GM18867 (cell line): ENCODE data around the gene CA10.

Experiments
- ATAC-seq: cut with Tn5 transposase; IDR thresholded peaks from one replicate; pipeline ENCODE4 v1.9.1; 2021; ENCODE audit warnings: mild to moderate bottlenecking, moderate library complexity; ENCODE audit not compliant: unreplicated experiment

CA10 gene

DNA sequence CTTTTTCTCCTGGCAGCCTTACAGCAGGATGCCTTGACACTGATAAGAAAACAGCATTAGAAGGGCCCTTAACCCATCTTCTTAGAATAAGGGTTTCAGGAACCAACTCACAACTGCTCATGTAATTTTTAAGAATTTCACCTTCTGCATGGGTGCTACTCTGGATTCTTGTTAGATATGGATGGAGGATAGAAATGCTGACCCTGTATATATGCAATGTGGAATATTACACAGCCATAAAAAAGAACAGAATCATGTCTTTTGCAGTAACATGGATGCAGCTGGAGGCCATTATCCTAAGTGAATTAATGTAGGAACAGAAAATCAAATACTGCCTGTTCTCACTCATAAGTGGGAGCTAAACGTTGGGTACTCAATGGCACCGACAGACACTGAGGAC lies 423.5 kb downstream of the CA10 start:
- ATAC-seq, result no peak

DNA sequence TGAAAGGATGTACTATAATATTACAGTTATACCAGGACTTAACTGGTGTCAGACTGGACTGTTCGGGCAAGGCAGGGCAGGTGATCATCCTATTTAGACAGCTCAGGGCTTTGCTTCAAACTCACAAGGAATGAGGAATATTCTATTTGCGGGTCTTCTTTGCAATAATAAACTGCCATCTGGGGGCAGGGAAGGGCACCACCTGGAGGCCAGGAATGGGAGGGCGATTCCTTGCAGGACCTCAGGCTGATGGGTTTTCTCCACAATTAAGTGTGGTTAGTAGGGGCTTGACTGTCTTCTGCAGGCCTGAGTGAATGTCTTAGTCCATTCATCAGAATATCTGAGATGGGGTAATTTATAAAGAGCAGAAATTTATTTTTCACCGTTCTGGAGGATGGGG lies 424.1 kb downstream of the CA10 start:
- no peak for ATAC-seq

DNA sequence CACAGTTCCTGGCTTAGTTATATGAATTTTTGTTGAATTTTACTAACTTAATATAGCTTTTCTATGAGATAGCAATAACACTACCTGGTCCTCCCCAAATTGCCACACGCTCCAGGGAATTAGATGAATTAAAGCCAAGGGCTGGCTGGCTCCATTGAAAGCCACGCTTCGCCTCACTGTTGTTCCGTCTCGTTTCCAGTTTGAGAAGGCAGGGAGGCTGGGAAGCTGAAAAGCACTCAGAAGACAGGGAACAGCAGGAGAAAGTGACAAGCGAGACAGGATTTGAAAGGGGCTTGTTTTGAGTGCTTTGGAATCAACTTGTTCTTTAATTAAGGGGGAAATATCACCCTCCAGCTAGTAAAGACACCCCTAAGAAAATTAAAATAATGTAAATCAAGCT lies 425.3 kb downstream of the CA10 start:
- ATAC-seq, result no peak

DNA sequence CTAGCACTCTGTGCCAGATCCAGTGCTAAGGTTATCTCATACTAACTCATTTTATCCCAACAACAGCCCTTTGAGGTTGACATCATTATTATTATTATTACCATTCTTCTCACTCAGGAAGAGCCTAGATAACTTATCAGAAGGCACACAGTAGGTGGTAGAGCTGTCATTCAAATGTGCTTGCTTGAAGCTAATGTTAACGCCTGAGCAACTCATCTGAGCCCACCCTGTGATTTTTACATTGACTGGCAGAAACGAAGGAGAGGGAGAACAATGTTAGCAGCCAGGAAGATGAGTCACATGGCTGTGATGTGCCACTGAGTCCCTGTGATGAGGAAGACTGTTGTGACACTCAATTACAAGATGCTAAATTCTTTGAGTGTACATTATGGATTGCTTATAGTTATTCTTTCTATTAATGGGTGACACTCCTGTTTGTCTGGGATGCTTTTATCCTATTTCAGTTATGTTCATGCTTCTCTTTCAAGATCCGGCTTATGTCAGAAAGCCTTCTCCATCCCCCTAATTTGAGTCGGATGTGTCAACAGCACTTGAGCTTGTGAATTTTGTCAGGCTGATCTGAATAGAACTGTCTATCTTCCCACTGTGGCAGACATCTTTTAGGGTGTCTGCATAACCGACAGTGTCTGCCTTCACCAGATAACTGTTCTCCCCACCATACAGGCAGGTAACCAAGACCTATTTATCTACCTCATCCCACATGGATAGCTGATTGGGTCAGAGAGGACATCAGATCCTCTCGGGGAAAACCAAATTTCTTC lies 426.4 kb downstream of the CA10 start:
- no peak for ATAC-seq

DNA sequence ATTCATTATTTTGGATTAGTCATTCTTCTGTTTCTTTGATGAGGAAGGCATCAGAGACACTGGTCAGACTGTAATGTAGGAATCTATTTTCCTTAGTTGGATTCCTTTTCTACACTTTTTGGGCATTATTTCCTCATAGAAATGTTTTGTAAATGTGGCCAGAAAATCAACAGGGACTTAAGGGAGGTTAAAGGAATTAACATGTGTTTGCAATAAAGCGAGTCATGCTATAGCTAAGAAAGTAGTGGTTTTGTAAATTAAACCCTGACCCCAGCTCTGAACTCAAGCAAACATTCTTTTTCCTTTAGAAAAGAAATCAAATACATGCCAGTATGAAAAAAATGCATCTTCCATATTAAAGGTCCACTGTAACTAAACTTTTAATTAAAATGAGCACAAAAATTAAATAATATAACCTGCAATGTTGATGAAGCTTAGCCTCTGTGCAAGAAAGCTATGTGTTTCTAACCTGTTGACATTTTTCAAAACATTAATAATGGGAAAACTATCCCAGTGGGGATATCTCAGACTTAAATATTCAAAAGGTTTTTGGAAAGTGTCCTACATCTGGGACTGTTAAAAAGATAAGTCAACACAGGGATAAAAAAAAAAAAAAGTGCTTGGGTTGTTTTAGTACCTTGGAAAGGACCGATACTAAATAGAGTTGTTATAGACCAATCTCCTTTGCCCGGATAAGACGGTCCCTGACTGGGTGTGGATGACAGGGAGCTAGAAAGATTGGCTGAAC lies 428.0 kb downstream of the CA10 start:
- no peak for ATAC-seq

DNA sequence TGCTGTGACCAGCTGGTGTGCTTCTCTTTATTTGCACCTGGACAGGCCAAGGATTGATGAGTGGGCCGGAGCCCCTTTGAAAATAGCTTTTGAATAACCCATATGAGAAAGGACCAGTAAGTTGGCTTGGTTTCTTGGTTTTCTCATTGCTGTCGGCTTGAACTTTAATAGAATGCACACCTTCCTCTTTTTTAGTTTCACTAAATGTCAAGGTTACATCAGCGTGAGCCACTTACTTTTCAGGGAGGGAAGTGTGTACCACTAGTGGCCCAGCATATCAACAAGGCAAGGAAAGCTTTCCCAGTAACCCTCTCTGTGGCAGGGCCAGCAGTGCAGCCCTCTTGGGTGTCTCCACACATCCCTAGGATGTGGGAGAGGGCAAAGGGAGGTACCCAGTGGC lies 433.3 kb downstream of the CA10 start:
- peak; percentile 62 for ATAC-seq

DNA sequence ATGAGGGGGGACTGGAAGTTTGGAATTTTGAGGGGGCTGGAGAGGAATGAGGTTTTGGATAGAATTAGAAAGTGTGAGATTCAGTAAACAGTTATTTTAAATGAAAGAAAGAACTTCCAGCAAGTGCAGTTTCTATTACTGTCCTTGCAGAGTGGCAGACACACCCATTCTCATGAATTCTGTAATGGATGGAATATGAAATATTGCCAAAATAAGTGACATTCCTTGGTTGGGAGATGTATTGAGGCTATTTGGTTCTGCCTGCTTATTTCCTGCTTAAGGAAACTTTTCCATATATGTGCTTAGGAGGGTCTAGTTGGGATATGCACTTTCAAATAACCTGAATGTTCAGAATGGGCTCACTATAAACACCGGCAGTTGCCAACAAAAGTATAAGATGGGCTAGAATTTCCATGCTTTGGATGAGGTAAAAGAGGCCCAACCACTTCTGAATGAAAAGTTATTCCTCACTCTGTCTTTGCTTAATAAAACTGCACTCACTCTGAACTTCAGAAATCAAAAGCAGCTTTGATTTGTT lies 434.4 kb downstream of the CA10 start:
- no peak for ATAC-seq

DNA sequence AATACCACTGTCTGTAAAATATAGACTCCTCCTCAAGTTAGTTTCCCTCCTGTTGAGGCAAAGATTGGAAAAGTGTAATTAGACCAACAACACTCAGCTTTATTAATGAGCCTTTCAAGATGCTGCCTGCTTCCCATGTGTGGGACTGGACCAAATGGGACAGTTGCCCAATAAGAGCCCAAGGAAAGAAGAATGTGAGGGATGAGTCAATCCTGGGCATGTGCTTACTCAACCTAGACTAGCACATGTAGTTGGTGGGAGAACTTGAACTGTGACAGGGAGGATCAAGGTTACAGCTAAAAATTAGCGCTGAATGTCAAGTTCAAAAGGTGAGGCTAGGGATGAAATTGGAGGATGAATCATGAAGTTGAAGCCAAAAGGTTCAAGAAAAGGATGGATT lies 435.5 kb downstream of the CA10 start:
- ATAC-seq, result no peak

DNA sequence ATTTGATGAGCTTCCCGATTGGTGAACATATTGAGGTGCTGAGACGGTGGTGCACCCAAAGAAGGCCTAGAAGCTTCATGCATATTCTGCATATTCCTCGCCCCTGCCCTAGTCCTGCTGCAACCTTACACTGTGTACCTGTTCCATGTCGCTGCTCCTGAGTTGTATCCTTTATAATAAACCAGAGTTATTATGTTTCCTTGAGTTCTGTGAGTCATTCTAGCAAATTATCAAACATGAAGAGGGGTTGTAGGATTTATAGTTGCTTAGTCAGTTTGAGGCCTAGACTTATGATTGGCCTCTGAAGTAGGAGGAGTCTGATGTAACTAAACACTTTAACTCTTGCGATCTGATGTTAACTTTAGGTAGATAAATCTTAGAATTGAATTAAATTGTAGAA lies 436.8 kb downstream of the CA10 start:
- no peak for ATAC-seq

DNA sequence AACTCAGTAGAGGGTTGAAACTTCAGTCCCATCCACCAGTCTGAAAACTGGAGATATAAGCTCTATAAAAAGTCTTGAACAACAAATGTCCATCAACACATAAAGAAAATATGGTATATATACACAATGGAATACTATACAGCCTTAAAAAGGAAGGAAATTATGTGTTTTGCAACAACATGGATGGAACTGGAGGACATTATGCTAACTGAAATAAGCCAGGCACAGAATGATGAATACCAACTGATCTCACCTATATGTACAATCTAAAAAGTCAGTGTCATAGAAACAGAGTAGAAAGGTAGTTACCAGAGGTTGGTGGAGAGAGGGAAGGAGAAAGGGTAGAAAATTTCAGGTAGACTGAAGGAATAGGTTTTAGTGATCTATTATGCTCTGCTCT lies 438.1 kb downstream of the CA10 start:
- no peak for ATAC-seq

DNA sequence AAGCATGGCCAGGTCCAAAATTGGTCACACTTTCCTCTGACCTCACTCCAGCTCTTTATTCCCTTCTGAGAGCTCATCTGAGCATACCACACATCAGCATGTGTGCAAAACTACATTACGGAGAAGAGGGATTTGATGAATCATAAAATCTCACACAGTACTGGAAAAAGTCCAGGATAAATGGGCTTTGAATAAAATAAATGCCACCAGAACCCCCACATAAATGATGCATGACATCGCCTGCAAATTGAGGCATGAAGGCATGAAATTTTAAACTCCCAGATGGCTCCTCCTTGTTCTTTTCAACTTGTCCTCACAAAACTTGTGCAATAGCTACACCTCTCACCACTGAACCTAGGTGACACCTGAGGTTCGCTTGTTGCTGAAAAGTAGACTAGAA lies 439.5 kb downstream of the CA10 start:
- ATAC-seq, result no peak

DNA sequence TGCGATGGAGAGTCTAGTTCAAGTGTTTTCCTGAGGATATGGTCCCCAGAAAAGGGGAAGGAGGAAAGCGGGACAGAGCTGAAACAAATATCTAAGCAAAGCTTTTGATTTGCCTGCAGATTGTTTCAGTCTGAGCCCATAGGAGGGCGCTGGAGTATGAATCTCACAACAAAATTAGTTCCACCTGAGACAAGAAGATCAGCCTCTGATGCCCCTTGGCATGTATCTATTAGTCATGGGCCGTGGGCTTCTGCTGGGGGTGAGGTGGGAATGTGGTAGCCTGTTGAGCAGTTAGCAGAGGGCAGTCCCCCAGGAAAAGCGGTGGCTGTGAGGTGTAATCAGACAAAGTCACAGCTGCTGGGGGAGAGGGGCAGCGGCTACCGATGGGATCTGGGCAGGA lies 446.9 kb downstream of the CA10 start:
- ATAC-seq, result no peak

DNA sequence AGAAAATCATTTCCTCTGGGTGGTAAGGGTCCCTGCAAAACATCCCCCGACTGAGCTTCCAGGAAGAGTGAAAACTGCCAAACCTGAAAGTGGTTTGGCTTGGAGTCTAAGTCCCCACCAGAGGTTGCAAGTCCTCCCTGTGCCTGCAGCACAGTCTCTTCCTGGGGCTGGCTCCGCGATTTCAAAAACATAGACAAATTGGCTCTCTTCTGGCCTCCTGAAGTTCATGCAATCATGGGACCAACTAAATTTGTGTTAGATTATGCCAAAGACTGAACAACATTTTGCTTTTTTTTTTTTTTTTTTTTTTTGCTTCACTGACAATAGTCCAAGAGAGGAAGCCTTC lies 447.9 kb downstream of the CA10 start:
- ATAC-seq, result no peak

DNA sequence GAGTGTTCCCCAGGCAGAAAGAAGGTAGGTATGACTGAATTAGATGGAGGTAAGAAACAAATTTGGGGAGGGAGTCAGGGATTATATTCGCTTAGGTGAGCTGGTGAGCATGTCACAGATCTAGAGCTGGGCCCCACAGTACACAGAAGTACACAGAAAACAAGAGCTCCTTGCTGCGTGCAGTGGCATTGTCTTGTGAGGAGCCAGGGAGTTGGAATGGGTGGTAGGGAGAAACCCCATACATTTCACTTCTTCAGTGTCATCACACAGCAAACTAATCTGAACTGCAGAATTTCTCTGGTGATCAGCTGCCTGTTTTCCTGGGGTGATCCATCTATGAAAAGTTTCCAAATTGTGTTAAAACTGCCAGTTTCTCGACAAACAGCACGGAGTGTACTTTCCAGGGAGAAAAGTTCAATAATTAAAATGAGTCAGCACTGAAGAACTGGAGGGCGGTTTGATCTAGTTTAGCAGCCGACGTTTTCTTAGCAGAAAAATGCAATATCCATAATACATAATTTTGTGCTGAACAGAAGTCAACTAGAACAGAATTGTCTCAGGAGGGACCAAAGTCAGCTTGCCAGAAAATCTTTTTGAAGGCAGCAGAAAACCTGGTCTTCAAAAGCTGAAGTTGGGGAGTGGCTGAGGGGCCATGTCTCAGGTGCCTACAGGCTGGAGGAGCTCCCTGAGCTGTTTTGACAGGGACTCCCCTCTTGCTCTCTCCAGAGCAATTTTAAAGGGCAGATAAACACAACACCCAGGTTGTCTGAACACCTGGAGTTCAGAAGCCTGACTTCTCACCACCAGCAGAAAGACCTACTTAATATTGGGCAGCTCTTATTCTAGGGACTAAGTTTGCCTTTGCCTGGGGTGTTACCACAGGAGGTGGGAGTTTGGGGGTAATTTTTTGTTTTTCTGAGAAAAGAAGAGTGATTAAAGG lies 448.6 kb downstream of the CA10 start:
- ATAC-seq, result no peak

DNA sequence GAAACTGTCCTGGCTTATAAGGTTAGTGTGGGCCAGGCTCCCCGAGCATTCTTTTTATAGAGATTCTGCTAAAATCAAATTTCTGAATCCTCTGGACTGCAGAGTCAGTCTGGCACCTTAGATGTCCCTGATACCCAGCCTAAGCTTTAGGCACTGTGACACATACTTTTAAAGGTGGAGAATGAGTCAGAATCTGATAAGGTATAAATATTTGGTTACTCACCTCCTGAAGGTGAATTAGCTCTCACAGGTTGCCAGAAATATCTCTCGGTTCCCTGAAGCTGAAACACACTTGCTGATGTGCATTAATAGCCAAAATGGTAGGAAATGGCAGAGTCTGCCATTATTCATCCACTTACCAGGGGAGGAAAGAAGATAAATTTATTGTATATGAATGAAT lies 451.3 kb downstream of the CA10 start:
- ATAC-seq, result no peak

DNA sequence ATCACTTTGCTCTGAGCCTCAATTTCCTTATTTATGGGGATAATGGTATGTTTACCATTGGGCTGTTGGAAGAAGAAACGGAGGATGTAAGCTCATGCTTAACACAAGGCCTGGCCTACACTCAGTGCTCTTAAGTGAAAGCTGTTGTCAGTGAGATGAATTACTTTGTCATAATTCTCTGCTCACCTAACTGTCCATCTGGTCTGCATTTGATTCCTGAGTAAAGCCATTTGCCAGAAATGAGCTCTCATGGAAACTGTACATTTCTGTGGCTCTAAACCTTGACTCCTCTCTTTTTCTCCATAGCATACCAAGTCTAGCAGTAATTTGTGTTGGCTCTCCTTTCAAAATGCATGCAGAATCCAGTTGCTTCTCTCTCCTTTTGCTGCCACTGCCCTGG lies 452.4 kb downstream of the CA10 start:
- no peak for ATAC-seq

DNA sequence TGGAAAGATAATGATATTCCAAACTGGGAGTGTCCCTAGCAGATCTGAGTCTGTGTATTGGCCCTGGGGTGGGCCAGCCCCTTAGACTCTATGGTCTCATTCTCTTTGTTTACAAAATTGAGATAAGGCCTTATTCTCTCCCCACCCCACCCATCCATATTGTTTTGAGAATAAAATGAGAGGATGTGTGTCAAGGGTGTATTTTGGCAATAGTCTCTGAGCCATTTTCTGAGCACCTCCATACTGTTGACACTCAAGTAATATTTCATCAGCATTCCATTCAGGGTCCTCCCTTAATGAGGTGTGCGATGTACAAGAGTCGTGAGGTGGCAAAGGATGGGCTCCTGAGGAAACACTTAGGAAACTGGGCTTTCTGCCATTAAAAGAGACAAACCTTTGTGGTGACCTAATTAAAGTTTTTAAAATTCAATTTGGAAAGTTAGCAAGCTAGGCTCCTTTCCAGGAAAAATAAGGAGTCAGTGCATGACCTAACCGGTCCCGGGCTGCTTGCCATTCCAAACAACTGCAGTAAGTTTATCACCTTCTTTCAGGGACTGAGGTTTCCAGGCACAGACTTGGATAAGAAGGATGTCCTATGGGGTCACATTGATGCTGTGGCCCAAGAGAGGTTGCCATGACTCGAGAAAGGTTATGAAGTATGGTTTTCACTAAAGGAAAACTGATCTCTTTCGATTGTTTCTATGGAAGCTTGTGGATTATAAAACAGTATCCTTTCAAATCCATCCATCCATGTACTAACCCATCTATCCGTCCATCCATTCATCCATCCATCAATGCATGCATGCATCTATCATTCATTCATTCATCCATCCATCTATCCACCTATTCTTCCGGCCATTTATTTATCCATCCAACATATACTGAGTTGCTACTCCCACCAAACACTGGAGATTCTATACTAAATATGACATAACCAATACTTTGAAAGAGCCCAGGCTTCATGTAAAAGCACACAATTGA lies 454.9 kb downstream of the CA10 start:
- no peak for ATAC-seq

DNA sequence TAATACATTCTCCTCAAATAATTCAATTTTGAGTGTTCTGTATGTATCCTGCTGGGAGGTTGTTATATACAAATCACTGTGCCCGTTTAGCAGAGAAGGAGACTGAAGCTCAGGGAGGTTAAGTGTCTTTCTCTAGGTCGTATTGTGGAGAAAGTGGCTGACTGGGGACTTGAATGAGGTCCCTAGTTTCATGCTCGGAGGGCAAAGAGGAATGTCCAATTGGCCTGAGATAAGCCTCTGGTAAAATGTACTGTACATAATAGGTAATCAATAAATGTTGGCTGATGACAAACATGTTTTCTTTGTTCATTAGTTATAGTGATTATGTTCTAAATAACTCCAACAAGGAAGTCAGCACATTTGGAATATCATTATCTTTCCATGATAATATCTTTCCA lies 455.6 kb downstream of the CA10 start:
- ATAC-seq, result no peak

DNA sequence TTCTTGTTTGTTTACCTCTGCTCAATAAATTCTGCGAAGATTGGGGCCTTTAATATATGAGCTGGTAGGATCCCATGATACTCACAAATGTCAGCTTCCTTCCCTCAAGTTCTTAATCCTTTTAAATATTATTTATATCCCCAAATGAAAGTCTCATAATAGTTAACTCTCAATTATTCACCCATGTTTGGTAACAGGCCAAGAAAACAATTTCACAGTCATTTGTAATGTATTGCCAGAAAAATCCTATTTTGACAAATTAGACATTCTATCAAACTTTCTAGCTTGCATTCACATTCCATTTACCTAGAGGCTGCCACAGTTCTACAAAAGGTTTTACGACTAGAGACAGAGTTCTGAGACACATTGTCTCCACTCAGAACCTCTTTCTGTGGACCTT lies 457.0 kb downstream of the CA10 start:
- no peak for ATAC-seq
